DMS153 (cell line): ENCODE results near the gene ADGRA3.
"Not testable (repeated sequence)": the region's sequence is repeated elsewhere in the genome, so short reads cannot be mapped to it uniquely, and the experiment has no call there.

Experiments used
- DNase-seq: peaks from one replicate; lab custom pipeline; 2025; lab: John Stamatoyannopoulos, UW

ADGRA3 gene

GRCh38 chr4:22439947-22440346 lies 75.9 kb downstream of the ADGRA3 start:
- DNase-seq, result no peak

GRCh38 chr4:22435652-22436051 lies 80.2 kb downstream of the ADGRA3 start:
- no peak for DNase-seq

DNA sequence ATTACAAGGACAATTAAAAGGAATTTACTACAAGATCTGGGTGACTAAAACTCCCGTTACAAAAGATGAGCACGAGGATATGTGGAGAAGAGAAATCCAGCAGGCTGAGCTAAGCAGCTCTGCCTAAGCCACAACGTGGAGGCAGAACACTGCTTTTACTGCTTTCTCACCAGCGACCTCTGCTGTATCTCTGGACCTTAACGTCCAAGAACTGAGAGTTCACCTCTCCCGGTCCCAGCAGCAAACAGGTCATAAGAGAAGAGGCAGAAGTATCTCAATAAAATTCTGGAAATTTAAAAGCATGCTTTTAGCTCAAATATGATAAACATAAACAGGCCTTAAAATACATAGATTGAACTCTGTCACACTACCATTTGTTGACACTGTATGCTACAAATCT lies 81.0 kb downstream of the ADGRA3 start:
- no peak for DNase-seq

GRCh38 chr4:22430626-22431025 lies 85.2 kb downstream of the ADGRA3 start:
- no peak for DNase-seq

DNA sequence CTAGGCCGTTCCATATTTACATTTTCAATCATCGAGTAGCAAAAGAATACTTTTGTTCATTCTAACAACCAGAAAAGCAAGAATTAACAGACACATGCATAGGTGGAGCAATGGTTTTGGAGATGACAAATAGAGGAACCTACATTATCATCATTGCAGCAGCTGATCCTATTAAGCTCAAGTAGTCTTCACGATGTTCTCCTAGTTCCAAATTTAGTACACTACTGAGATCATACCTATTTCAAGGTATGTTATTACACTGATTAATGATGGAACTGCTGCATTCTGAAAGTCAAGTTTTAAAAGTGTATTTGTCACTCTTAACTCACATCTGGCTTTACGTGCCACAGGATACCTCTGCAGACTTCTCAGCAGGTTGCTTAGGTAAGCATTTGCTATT lies 87.4 kb downstream of the ADGRA3 start:
- DNase-seq, result no peak

DNA sequence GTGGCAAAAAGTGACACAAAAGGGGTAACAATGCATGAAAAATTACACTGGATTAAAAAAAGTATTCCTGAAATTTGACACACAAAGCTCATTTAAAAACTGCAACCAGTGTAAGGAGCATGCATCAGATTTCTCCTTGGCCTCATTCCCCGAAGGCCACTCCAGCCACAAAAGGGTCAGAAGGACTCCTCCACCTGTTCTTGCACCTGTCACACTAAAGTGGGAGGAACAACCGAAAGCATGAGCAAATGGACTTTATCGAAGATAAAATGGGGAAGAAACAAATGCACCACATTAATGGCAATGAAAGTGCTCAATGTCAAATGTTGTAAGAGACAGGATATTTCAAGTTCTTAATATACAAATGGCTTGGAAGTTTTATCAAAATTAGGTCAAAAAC lies 88.2 kb downstream of the ADGRA3 start:
- no peak for DNase-seq

DNA sequence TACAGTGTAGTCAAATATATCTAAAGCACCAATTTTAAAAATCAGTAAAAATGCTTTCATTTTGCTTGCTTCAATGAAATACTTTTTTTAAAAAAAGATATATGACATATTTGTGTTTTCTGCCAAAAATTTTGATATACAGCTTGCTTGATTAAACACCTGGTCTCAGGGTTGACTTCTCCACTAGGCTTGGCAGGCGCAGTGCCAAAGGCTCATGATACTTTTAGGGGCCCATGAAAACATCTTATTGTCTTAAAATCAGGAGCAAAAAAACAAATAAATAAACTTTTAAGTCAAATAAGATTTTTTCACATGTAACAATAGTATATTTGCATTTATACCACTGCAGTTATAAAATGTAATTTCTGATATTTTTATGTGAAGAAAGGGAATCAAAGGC lies 95.6 kb downstream of the ADGRA3 start:
- DNase-seq, result no peak

- no peak for DNase-seq
These were observed 98.5 kb downstream of the ADGRA3 start for GRCh38 chr4:22417408-22417807.

DNA sequence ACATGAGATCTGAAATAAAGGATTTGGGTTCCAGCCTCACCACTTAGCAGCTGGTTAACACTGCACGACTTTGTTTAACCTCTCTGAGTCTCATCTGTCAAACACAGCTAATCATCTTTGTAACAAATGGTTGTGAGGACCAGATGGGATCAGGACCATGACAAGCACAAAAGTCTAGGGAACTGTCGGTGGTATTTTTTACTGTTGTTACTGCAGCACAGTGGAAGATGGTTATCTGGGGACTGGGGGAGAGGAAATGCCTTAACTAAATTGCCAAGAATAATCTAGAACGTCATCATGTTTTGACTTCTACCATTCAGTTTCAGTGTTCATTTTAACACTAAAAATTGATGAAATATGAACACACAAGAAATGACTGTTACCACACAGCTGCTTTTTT lies 99.5 kb downstream of the ADGRA3 start:
- no peak for DNase-seq

- DNase-seq, result no peak
These were observed 101.0 kb downstream of the ADGRA3 start for GRCh38 chr4:22414833-22415232.

DNA sequence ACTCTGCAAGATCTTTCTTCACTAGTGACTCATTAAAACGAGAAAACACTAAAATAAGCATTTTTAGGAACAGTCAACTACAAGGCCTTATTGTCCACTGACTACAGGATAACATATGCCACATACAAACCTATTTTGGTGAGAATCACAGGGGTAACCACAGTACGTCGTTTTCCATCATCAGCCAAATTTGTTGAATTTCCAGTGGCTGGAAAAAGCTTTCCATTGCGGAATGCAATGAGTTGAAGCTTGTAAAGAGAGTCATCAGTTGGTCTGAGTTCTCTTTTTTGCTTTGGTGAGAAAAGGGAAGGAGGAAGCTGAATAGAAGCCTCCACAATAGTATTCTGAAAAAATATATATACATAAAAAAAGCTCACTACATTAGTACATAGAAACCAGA lies 102.4 kb downstream of the ADGRA3 start:
- no peak for DNase-seq

DNA sequence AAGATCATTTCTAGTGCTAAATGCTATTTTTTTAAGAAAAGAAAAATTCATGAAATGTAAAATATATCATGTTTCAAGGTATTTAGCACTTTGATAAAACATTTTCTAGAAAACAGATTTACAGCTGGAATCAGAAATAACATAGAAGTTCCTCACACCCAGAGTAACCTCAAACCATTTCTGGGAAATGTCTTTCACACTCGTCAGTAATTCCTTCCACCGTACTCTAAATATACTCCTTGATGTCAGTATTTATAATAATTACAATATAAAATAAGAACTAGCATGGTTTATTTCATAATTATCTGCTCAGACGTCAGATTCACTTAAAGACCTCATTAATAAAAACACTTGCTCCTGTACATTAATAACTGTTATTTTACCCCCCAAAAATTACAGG lies 103.9 kb downstream of the ADGRA3 start:
- DNase-seq, result no peak

DNA sequence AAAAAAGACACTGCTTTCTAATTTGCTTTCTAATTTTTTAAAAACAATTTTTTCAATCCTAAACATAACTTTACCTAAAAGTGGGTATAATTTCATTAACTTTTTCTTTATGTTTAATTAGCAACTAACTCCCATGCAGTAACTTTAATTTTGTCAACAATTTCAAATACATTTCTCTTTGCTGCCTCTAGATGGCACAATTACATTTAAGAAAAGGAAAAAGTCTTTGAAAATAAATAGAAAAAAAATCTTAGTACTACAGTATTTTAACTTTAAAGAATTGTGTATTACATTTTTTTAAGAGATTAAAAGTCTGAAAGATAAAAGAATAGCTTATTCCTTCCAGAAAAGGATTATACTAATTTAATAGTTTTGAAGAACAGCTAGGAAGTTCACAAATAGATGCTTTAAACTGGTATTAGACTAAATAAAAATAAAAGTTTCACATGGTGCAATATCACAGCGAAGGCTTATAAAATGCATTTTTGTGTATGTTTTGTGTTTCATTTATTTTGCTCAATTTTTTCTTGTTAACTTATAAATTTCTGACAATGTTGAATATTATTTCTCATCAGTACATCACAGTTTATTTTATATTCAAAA lies 105.1 kb downstream of the ADGRA3 start:
- no peak for DNase-seq

- no peak for DNase-seq
These were observed 107.4 kb downstream of the ADGRA3 start for GRCh38 chr4:22408474-22408873.

GRCh38 chr4:22407361-22407760 lies 108.5 kb downstream of the ADGRA3 start:
- no peak for DNase-seq

GRCh38 chr4:22398671-22399070 lies 117.2 kb downstream of the ADGRA3 start:
- DNase-seq, result no peak

DNA sequence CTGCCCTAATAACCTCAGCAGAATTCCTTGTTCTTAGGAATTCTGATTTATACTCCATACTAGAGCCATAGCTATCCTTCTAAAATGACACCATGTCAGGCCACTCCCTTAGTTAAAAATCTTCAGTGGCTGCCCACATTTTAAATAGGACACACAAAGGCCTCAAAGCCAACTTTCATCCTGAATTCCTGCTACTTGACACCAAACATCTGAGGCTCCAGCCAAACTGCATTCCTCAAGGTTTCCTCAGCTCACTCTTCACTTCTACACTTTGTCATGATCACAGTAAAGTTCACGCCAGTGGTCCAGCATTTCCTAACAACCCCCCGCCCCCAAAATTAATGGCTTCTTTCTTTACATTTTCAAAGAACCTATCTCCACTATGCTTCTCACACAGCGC lies 124.3 kb downstream of the ADGRA3 start:
- no peak for DNase-seq

- no peak for DNase-seq
These were observed 126.5 kb downstream of the ADGRA3 start for GRCh38 chr4:22389240-22389870.

- no peak for DNase-seq
These were observed 130.3 kb downstream of the ADGRA3 start for GRCh38 chr4:22385611-22386011.

DNA sequence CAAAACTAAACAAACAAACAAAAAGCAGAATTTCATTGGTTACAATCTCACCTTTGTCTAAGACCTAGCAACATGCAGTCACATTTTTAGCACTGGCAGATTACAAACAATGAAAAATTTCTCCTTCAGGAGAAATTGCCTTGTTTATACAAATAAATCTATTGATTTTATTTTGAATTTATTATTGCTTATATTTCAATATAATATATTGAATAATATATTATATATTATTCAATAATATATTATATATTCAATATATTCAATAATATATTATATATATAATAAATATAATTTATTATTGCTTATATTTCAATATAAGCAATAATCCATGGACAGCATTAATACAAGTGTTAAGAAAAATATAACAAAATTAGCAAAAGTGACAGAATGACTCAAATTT lies 131.7 kb downstream of the ADGRA3 start:
- no peak for DNase-seq

GRCh38 chr4:22382216-22382615 lies 133.7 kb downstream of the ADGRA3 start:
- DNase-seq, result not testable (repeated sequence)

- no peak for DNase-seq
These were observed 142.9 kb downstream of the ADGRA3 start for GRCh38 chr4:22372986-22373385.

- no peak for DNase-seq
These were observed 145.8 kb downstream of the ADGRA3 start for GRCh38 chr4:22369901-22370562.

- no peak for DNase-seq
These were observed 152.1 kb downstream of the ADGRA3 start for GRCh38 chr4:22363787-22364186.
